Right ventricle myocardium superior (tissue), 1 donor: ENCODE measurements around the gene FYN. TPM values are rescaled to one million over a fixed set of nuclear protein-coding genes. Genes with fewer than 3 reads are reported as not detected.

Source experiments
- ATAC-seq: fragments of 200-7000 bp; cut with Tn5 transposase; one replicate; pipeline ENCODE4 v1.9.1; 2020; ENCODE audit warnings: mild to moderate bottlenecking; ENCODE audit not compliant: poor library complexity
- DNase-seq: peaks from one replicate; pipeline ENCODE4 v3.0.0-alpha.2; 2020
- intact Hi-C: fragments of 100-400 bp; cut with DNase I; formaldehyde crosslinking; loops from one replicate; pipeline ENCODE4 v1.11.2; 2022
- total RNA-seq: library from RNA; stranded (reverse); fragmentation: NEBNext Ultra II Directional; extraction: Animal tissue kit (Norgen Biotek cat#: 25700); gene quantifications from one replicate; pipeline ENCODE4 v1.2.1, GENCODE V29; 2021
- donor health status: DM: no; HTN: yes; CAD: no; lungs with severe emphysema.

Gene FYN
- total RNA-seq, 1 donor from 2014 or later, result 40.6 TPM

DNA sequence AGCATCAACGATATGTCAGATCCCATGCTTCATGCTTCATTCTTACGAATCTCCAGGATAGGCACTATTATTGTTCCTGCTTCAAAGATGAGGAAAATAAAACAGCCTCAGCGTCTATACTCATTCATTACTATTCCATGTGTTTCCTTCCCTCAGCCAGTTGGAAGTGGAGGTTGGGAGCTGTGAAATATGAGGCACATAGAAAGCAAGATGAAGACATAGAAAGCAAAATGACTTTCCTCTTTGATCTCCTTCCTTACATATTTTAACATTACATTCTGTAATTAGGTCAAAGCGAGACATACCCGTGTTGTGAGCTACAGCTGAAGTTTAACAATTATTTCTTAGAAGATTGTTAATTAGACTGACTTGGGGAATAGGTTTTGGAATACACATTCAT, 125.4 kb downstream of the FYN start:
- no peak for ATAC-seq
- intact Hi-C loops, result no loop called here
- DNase-seq, result no peak

DNA sequence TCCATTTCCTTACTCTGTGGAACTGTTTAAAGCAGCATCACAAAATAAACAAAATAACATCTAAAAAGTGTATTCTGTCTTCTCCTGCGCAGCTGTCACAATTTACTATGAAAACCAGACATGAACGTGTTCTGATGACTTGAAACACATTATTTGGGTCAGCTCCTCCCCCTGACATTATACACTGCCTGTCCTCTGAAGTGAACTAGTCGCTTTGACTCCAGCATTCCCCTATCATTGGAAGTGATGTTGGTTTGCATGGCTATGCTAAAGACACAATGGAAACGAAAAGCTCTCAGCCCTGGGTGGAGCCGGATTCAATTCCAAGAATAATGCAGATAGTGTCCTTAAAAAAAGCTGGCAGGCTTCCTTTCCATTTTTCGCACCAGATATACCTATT, 125.9 kb downstream of the FYN start:
- intact Hi-C loops, result no loop called here
- DNase-seq (no peak), ATAC-seq (no peak)

GRCh38 chr6:111746983-111747382, 126.3 kb downstream of the FYN start:
- intact Hi-C loops, result no loop called here
- DNase-seq (no peak), ATAC-seq (no peak)

DNA sequence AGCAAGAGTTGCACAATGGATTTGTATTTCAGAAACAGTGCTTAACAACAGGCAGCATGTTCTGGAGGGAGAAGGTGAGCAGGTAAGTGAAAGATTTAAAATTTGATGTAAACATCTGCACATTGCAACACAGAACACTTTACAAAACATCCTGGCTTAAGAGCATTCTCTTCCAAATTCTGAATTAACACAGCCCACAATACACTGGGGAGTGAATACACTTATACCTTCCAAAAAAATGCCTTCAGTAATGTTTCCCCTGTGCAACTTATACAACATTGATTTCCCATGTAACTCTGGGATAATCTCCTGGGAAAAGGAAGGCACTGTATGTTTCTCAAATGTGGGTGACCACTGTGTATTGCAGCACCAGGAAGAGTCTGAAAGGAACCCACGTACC, 127.6 kb downstream of the FYN start:
- DNase-seq (no peak), ATAC-seq (no peak)
- intact Hi-C loops, result no loop called here

- intact Hi-C loops, result no loop called here
- no peak for ATAC-seq
Measured at GRCh38 chr6:111745186-111745585, 128.1 kb downstream of the FYN start.

DNA sequence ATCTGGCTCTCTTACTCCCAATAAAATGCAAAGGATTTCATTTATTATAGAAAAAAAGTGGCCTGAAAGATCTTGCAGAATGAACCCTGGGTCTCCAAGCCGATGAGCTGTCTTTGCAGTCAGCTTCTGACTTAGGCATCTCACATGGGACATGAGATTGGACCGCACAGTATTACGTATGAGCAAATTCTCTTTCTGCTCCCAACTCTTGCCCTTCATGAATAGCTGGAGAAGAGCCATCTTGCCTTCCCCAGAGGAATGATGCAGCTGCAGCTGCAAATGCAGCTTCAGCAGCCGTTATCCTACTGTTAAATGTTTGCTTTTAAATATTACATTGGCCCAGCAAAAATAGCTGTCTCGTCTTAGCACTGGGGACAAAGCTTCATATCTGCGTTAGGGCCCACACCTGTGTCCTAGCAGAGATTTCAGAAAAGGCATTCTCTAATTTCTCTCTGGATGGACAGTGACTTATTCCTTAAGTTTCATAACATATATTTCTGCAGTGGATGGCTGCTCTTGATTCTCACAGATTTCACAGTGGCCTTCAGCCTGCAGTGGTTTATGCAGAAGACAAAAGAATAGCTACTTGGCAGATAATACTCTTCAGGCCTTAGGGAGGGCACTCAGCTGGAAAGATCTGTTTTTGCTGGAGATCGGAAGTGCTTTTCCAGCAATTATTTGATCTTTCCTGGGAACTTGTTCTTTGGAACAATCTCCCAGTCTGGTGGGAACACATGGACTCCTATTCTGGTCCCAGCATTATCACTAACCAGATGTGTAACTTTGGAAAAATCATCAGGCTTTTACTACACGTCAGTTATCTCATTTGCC, 129.2 kb downstream of the FYN start:
- DNase-seq (peak; percentile 56), ATAC-seq (peak; percentile 88)
- intact Hi-C loops, result no loop called here

More at GRCh38 chr6:111745186-111745585, 128.1 kb downstream of the FYN start:
- DNase-seq, result no peak

DNA sequence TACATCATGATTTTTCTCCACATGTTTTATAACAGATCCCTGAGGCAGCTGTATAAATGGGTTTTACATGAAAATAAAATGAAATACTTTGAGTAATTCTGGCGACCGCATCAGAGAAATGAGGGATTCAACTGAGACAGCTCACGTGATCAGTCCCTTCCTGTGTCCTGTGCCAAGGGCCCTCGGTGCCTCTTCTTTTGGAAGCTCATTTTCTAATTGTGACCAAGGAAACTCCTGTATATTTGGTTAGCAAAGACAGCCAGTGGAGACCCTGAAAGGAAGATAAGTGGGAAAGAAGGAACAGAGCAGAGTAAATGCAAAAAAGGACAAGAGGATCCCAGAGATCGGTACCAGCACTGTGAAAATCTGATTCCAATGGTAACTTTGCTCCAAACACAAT, 129.9 kb downstream of the FYN start:
- intact Hi-C loops, result no loop called here
- DNase-seq (no peak), ATAC-seq (peak; percentile 28)

GRCh38 chr6:111741177-111741952, 131.9 kb downstream of the FYN start:
- intact Hi-C loops, result no loop called here
- ATAC-seq, result no peak
- no peak for DNase-seq

DNA sequence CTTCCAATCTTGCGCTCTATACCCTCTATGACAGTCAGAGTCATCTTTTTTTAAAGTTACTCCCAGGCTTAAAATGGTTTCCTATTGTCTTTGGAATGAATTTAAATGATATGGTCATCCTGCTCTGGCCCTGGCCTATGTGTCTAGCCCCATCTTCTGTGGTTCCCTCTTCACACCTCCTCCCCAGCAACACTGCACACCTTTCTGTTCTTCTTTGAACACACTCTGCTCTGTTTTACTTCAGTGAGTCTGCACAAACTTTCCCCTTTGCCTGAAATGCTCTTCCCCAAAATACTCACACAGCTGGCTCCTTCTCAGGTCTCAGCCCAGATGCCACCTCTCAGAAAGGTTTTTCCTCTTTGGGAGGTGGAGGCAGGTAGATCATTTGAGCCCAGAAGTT, 132.7 kb downstream of the FYN start:
- intact Hi-C loops, result no loop called here
- DNase-seq (no peak), ATAC-seq (no peak)

- DNase-seq (no peak), ATAC-seq (no peak)
- intact Hi-C loops, result loop anchor here (10.0 kb wide), 1 partner anchor 116 kb away; no protein-coding TSS in a partner anchor
Measured at GRCh38 chr6:111739257-111739696, 134.0 kb downstream of the FYN start.

DNA sequence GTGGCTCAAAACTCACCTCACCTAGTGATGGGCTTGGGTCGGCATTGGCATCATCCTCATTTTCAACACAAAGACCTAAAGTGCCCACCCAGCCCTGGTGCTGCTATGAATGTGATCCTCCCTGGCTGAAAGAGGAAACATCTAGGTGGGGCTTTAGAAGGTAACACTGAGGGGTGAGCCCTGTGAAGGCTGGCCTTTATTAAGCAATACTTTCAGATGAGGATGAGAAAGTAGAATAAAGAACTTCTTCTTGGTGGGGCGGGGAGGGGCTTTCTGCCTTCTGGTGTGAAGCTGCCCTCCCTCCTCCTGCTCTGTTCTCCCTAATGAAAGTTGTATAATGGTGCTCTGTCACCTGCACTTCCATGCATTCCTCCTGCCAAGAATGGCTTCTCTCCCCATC, 134.6 kb downstream of the FYN start:
- intact Hi-C loops, result loop anchor here (10.0 kb wide), 1 partner anchor 116 kb away; no protein-coding TSS in a partner anchor
- DNase-seq, result no peak
- no peak for ATAC-seq

GRCh38 chr6:111738156-111738555, 135.1 kb downstream of the FYN start:
- intact Hi-C loops, result loop anchor here (10.0 kb wide), 1 partner anchor 117 kb away; no protein-coding TSS in a partner anchor
- ATAC-seq (no peak), DNase-seq (no peak)

DNA sequence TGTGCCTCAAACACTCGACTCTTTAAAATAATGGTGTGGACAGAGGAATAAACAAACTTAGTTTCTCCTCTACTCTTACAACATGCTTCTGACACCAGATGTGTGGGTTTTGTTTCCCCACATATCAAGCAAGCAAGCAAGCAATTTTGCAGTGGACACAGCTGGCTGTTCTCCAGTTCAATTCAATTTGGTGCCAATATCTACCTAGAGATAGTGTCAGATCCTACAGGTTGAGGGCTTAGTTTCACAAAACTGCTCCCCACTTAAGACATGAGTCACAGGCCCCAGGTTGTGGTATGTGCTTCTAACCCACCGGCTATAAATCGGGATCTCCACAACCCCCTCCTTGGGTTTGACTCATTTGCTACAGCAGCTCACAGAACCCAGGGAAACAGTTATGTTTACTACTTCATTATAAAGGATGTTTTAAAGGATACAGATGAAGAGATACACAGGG, 136.2 kb downstream of the FYN start:
- intact Hi-C loops, result loop anchor here (10.0 kb wide), 1 partner anchor 118 kb away; no protein-coding TSS in a partner anchor
- DNase-seq (no peak), ATAC-seq (no peak)

DNA sequence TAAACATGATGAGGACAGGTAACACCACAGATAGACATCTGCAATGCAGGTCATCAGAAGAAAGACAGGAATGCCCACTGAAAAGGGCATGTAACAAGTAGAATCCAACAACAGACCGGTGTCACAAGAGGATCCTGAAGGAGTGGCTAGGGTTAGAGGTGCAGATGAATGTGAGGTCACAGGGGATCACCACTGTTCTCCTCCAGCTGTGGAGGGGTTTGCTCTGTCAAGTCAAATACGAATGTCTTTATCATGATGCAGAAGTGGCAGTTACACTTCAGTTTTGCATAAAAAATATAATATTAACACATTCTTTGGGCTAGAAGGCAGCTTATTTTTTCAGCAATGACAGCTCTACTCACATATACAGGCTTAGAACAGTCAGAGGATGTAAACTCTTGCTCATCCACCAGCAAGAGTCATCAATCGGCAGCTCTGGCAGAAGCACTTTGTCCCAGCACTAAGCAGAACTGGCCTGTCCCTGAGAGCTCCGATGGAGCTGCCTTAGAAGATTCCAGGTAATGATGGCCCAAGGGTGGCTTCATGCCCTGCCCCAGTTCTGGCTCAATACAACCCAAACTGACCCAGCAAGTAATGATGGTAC, 137.1 kb downstream of the FYN start:
- intact Hi-C loops, result loop anchor here (10.0 kb wide), 1 partner anchor 119 kb away; no protein-coding TSS in a partner anchor
- DNase-seq, result no peak
- no peak for ATAC-seq

GRCh38 chr6:111734068-111735061, 138.9 kb downstream of the FYN start:
- ATAC-seq (no peak), DNase-seq (no peak)
- intact Hi-C loops, result loop anchor here (10.0 kb wide), 1 partner anchor 120 kb away; no protein-coding TSS in a partner anchor

DNA sequence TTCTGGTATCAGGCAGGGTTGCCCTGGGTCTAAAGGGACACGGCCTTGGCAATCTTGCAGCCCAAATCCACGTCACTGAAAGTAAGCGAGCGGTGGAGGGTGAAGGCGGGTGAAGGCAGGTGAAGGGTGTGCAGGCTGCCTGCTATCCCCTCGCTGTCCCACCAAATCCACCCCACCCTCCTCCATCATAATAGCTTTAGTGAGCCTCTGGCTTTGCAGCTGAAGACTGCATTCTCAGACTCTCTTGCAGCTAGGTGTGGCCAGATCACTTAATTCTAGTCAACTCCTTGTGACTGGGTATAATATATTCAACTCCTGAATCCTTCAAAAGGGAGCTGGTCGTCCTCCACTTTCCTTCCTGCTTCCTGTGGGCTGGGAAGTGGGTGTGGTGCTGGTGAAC, 140.9 kb downstream of the FYN start:
- no peak for ATAC-seq
- intact Hi-C loops, result loop anchor here (10.0 kb wide), 1 partner anchor 122 kb away; no protein-coding TSS in a partner anchor
- no peak for DNase-seq

DNA sequence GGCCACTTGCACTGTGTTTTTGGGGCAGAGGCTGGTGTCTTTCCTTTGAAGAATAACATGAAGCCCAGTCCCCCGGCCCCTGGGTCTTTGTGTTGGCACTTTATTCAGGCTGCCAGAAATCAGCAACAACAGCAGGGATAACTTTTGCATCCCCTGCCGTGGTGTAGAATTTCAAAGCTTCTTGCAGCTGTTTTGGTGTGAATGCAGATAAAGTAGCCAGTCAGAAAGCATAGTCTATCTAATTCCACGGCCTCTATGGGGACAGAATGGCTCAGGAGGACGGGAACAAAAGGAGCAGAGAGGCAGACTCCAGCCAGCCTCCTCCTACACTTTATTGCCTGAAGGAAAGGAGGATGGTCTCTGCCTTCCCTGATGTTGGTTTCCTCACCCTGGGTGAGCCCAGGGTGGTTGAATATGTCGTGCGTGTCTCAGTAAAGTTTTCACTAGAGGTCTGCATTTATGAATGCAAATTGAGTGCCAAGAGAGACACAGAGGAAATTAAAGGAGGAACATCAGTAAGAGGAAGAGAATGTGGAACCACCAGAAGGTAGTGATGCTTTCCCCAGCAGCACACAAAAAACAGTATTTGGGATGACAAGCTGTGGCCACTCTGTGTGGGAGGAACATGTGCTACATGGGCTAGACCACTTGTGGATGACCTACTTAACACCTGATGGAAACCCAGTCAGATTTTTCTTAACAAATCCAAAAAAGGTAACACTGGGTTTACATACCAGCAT, 141.6 kb downstream of the FYN start:
- DNase-seq (no peak), ATAC-seq (peak; percentile 20)
- intact Hi-C loops, result loop anchor here (10.0 kb wide), 1 partner anchor 123 kb away; no protein-coding TSS in a partner anchor
